Right atrium auricular region (tissue), 2 donors: ENCODE measurements around the gene EDIL3. TPM values are rescaled to one million over a fixed set of nuclear protein-coding genes. Genes with fewer than 3 reads are reported as not detected.

ENCODE experiments used
- DNase-seq: peaks from one replicate; pipeline ENCODE4 v3.0.0-alpha.2; 2019; ENCODE audit warnings: low spot score
- H3K27ac ChIP-seq, 2 donors: fragments of 200-600 bp; sonication (generic); 1 replicate in 1 of 2; 2 replicates in 1 of 2; pipeline ENCODE4 v1.5.1; 2016 to 2019
- H3K27me3 ChIP-seq, 2 donors: fragments of 200-600 bp; sonication (generic); one replicate each; pipeline versions ENCODE4 v1.5.1 to v1.6.0; 2017 to 2019
- H3K36me3 ChIP-seq: fragments of 200-600 bp; sonication (generic); one replicate; pipeline ENCODE4 v1.5.1; 2016
- H3K4me1 ChIP-seq, 2 donors: fragments of 200-600 bp; sonication (generic); one replicate each; pipeline versions ENCODE4 v1.5.1 to v1.6.0; 2017 to 2019
- H3K4me3 ChIP-seq, 2 donors: fragments of 200-600 bp; sonication (generic); 1 replicate in 1 of 2; 2 replicates in 1 of 2; pipeline ENCODE4 v1.5.1; 2017 to 2019; ENCODE audit warnings: mild to moderate bottlenecking in 1 of 2, moderate library complexity in 1 of 2
- H3K9me3 ChIP-seq, 2 donors: fragments of 200-600 bp; sonication (generic); one replicate each; pipeline ENCODE4 v1.5.1; 2019
- CTCF ChIP-seq, 2 donors: fragments of 200-600 bp; sonication (generic); IDR thresholded peaks; one replicate each; pipeline ENCODE4 v1.5.1; 2019; ENCODE audit warnings: antibody characterized with exemption in 2 of 2
- total RNA-seq, 2 donors: library from RNA; depleted of rRNA; stranded (reverse); fragments of >200 nt; gene quantifications; one replicate each; pipeline ENCODE4 v1.1.0, GENCODE V29; 2016

The EDIL3 gene
- total RNA-seq, 2 donors from 2014 or later = 9.0 to 10.8 TPM

- H3K4me3 ChIP-seq = no peak overlapping the region
- no peak for TF ChIP-seq CTCF (IDR thresholded peaks at IDR 0.05)
- H3K4me1 ChIP-seq = no peaks in the 10 kb centered on the region
- H3K9me3 ChIP-seq = no peaks in the 10 kb centered on the region
- H3K36me3 ChIP-seq = no peaks in the 10 kb centered on the region
- DNase-seq = no peak
- no peaks in the 10 kb centered on the region for H3K27me3 ChIP-seq
- no peak overlapping the region for H3K27ac ChIP-seq
These were observed 436.9 kb downstream of the EDIL3 start for GRCh38 chr5:83947763-83948162.

- Histone ChIP-seq H3K36me3 (no peaks in the 10 kb centered on the region), H3K4me1 (no peaks in the 10 kb centered on the region), H3K27me3 (no peaks in the 10 kb centered on the region), H3K4me3 (no peak overlapping the region), H3K9me3 (no peaks in the 10 kb centered on the region), H3K27ac (no peak overlapping the region)
- no peak for TF ChIP-seq CTCF (IDR thresholded peaks at IDR 0.05)
- no peak for DNase-seq
These were observed 438.2 kb downstream of the EDIL3 start for GRCh38 chr5:83946516-83946915.

- no peak for TF ChIP-seq CTCF (IDR thresholded peaks at IDR 0.05)
- no peaks in the 10 kb centered on the region for H3K36me3 ChIP-seq
- no peak for DNase-seq
- H3K27ac ChIP-seq = no peak overlapping the region
- no peaks in the 10 kb centered on the region for H3K4me1 ChIP-seq
- H3K9me3 ChIP-seq = no peaks in the 10 kb centered on the region
- no peak overlapping the region for H3K4me3 ChIP-seq
- H3K27me3 ChIP-seq = no peaks in the 10 kb centered on the region
These were observed 442.5 kb downstream of the EDIL3 start for GRCh38 chr5:83942155-83942554.

GRCh38 chr5:83937837-83938236 is 446.8 kb downstream of the EDIL3 start:
- no peak for DNase-seq
- TF ChIP-seq CTCF (IDR thresholded peaks at IDR 0.05) = no peak
- no peak overlapping the region for H3K27ac ChIP-seq
- no peaks in the 10 kb centered on the region for H3K27me3 ChIP-seq
- no peak overlapping the region for H3K4me3 ChIP-seq
- H3K4me1 ChIP-seq = no peaks in the 10 kb centered on the region
- H3K36me3 ChIP-seq = no peaks in the 10 kb centered on the region
- H3K9me3 ChIP-seq = no peaks in the 10 kb centered on the region

- Histone ChIP-seq H3K36me3 (no peaks in the 10 kb centered on the region), H3K27me3 (no peaks in the 10 kb centered on the region), H3K27ac (no peak overlapping the region), H3K4me3 (no peak overlapping the region), H3K9me3 (no peaks in the 10 kb centered on the region), H3K4me1 (no peaks in the 10 kb centered on the region)
- no peak for DNase-seq
- TF ChIP-seq CTCF (IDR thresholded peaks at IDR 0.05) = no peak
These were observed 452.7 kb downstream of the EDIL3 start for GRCh38 chr5:83931969-83932368.

GRCh38 chr5:83927140-83927733 is 457.4 kb downstream of the EDIL3 start:
- Histone ChIP-seq H3K36me3 (no peaks in the 10 kb centered on the region), H3K27me3 (no peaks in the 10 kb centered on the region), H3K27ac (no peak overlapping the region), H3K4me3 (no peak overlapping the region), H3K9me3 (peaks cover 0 to 6% of the 10 kb centered on the region in 2 donors), H3K4me1 (no peaks in the 10 kb centered on the region)
- TF ChIP-seq CTCF (IDR thresholded peaks at IDR 0.05) = peak; percentile 63 to 74
- DNase-seq = peak; percentile 72
